Glomerular visceral epithelial cell (primary cell): ENCODE results near the gene CRLF3.
"Not testable (repeated sequence)": the region's sequence is repeated elsewhere in the genome, so short reads cannot be mapped to it uniquely, and the experiment has no call there.

Experiments used
- DNase-seq: peaks from one replicate; pipeline ENCODE4 v3.0.0-alpha.2; 2016; ENCODE audit errors: extremely low spot score

The CRLF3 gene

DNA sequence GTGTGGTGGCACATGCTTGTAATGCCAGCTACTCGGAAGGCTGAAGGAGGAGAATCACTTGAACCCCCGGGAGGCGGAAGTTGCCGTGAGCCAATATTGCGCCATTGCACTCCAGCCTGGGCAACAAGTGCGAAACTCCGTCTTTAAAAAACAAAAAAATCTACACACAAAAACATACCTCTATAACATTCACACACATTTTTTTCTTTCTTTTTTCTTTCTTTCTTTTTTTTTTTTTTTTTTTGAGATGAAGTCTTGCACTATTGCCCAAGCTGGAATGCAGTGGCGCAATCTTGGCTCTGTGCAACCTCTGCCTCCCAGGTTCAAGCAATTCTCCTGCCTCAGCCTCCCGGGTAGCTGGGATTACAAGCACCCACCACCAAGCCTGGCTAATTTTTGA, 9.6 kb downstream of the CRLF3 start:
- DNase-seq, result not testable (repeated sequence)

DNA sequence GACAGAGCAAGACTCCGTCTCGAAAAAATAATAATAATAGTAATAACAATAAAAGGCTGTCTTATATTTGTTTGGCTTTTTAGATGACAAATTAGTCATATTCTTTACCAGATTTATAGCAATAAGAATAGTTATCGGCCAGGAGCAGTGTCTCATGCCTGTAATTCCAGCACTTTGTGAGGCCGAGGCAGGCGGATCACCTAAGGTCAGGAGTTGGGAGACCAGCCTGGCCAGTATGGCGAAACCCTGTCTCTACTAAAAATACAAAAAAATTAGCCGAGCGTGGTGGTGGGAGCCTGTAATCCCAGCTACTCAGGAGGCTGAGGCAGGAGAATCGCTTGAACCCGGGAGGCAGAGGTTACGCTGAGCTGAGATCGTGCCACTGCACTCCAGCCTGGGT, 10.3 kb downstream of the CRLF3 start:
- DNase-seq, result not testable (repeated sequence)

DNA sequence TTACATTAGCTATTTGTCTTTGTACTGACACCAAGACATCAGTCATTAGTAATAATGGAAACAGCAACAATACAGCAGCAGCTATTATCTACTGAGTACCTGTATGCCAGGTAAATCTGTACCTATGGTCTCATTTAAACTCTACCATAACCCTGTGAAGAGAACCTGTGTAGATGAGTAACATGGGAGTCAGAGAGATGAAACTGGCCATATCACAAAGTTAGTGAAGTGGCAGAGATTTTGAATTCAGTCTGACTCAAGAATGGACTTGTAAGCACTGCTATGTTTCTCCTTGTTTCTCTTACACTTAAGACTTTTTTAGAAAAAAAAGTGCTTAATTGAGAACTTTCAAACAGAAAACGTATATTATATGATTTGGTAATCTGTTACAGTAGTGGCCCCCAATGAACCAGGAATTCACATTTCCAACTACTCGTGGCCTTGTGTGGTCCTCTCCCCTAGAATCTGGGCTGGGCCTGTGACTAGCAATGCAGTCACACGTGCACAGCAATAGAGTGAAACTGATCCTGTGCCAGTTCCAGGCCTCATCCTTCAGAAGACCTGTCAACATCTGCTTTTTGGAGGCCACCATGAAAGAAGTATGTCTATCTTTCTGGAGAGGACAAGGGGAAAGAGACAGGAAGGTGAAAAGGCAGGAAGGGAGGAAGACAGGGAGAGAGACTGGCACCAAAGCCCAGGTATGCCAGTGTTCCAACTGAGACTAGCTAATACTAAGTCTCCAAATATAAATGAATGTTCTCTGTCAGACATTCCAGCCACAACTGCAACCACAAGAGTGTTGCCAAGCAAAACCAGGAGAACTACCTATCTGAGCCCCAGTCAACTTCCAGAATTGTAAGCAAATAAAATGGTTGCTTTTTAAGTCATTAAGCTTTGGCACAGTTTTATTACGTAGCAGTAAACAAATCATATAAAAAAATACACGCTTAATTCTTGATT, 12.0 kb downstream of the CRLF3 start:
- DNase-seq, result peak; percentile 43

GRCh38 chr17:30809867-30810266, 14.6 kb downstream of the CRLF3 start:
- no peak for DNase-seq

DNA sequence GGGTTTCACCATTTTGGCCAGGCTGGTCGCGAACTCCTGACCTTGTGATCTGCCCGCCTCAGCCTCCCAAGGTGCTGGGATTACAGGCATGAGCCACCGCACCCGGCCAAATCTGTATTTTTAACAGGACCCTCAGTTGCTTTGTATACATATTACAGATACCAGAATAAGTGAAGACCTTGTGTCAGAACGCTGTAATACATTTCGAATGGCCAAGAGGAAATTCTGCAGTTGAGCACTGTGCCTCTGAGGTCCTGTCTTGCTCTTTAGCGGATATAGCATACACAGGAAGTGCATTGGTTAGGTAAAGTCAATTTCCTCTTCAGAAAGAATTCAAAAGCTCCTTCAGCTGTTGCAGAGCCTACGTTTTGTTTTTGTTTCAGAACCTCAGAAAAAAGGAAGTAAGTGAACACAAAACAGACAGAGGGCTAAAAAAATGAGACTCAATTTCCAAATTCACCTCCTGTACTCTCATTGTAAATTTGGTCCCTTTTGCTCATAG, 15.7 kb downstream of the CRLF3 start:
- no peak for DNase-seq

DNA sequence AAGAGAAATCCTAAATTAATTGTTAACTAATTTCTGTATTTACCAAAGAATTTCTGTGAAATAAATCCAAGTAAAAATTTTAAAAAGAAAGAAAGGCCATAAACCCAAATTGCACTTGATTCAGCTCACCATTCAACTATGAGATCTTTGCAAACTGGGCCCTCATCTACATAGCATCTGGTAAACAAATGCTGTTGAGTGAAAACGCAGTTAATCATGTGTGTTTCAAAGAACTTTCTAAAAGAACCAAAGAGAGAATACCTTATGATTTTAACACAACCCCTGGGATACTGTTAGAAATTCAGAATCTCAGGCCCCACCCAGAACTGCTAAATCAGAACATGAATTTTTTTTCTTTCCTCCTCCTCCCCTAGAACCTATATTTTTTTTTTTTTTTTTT, 16.6 kb downstream of the CRLF3 start:
- DNase-seq, result no peak

GRCh38 chr17:30805944-30806456, 18.5 kb downstream of the CRLF3 start:
- DNase-seq, result no peak

DNA sequence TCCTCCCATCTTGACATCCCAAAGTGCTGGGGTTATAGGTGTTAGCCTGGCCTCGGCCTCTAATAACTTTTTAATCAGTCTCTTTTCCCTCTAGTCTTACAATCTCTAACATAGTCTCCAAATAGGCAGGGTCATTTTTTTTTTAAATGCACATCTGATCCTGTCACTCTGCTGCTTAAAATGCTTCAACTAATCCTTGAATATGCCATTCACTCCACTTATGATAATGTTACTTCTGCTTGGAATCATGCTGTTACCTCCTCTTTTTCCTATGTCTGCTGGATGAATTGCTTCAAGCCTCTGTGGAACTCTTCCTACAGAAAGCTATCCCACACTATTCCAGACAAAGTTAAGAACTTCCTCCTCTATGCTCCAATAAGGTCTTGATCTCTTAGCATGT, 22.8 kb downstream of the CRLF3 start:
- no peak for DNase-seq

DNA sequence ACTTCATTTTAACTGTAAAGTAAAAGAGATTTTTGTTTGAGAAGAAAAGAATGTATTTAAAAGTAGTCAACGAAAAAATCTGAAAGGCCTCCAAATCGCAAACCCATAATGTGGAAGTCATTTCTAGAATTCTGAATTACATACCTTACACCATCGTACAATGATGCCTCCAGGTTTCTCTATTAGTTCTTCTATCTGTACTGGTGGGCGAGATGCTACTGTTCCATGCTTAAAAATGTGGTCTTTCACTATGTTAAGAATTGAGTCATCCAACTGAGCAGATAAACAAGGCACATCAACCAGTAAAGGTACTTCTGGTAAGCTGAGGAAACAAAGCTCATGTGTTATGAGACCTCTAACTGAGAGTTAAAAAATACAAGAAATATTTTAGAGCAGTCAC, 28.5 kb downstream of the CRLF3 start:
- no peak for DNase-seq

GRCh38 chr17:30794372-30794771, 30.1 kb downstream of the CRLF3 start:
- no peak for DNase-seq

DNA sequence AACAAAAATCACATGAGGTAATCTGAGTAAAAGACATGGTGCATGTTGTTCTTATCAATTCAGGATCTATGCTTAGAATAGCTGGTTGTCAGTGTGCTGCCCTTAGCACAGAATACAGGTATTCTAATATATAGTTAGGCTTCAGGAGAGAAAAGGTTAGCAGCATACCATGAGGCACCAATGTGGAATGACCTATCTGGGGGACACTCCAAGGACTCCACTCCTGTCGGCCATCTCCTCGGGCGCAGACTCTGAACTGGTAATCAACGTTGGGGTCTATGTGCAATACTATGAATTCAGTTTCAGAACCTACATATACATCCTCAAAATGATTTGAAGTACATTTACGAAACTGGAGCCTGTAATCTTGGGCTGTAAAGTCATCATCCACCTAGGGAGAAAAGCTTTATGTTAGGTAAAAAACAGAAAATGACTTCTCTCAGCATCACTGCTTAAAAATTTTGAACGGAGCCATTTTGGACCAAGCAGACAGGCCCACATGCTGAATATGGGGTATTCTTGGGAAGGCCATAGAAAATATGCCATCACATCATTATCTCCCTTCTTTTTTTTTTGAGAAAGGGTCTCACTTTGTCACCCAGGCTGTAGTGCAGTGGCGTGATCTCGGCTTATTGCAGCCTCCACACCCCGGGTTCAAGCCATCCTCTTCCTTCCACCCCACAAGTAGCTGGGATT, 31.1 kb downstream of the CRLF3 start:
- DNase-seq, result no peak

- DNase-seq, result no peak
These were observed 34.2 kb downstream of the CRLF3 start for GRCh38 chr17:30790279-30790678.

DNA sequence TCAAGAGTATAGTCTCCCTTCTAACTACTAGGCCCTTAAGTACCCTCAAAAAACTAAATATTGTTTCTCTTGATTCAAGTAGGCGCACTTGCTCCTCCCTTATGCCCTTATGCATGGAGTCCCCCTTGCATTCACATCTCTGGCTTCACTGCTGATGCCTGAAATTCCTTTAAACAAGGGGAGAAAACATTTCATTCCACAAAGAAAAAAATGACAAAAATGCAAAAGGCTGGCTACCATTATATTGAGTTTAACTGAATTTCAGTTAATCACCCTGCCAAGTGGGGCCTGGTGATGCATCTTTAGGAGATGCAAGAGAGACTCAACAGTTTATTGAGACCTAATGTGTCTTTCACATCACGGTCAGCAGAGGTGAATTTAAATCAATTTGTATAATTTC, 35.6 kb downstream of the CRLF3 start:
- no peak for DNase-seq

- no peak for DNase-seq
These were observed 42.3 kb downstream of the CRLF3 start for GRCh38 chr17:30782206-30782605.

- DNase-seq, result no peak
These were observed 44.1 kb downstream of the CRLF3 start for GRCh38 chr17:30780343-30780742.

GRCh38 chr17:30768771-30769170, 55.7 kb downstream of the CRLF3 start:
- DNase-seq, result not testable (repeated sequence)

GRCh38 chr17:30767641-30768404, 56.7 kb downstream of the CRLF3 start:
- DNase-seq, result not testable (repeated sequence)

DNA sequence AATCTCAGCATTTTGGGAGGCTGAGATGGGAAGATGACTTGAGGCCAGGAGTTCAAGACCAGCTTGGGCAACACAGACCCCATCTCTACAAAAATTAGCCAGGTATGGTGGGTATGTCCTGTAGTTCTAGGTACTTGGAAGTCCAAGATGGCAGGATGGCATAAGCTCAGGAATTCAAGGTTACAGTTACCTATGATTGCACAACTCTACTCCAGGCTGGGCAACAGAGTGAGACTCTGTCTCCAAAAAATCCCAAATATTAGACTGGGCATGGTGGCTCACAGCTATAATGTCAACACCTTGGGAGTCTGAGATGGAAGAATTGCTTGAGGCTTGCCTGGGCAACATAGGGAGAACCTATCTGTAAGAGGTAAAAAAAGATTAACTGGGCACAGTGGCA, 63.4 kb downstream of the CRLF3 start:
- DNase-seq, result no peak

- DNase-seq, result not testable (repeated sequence)
These were observed 71.2 kb downstream of the CRLF3 start for GRCh38 chr17:30753291-30753690.

DNA sequence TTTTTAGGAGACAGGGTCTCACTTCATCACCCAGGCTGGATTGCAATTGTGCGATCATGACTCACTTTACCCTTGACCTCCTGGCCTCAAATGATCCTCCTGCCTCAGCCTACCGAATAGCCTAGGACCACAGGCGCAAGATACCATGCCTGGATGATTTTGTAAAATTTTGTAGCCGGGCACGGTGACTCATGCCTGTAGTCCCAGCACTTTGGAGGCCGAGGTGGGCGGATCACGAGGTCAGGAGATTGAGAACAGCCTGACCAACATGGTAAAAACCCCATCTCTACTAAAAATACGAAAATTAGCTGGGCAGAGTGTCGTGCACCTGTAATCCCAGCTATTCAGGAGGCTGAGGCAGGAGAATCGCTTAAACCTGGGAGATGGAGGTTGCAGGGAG, 73.5 kb downstream of the CRLF3 start:
- DNase-seq, result peak; percentile 28

- DNase-seq, result not testable (repeated sequence)
These were observed 76.9 kb downstream of the CRLF3 start for GRCh38 chr17:30747621-30748020.

DNA sequence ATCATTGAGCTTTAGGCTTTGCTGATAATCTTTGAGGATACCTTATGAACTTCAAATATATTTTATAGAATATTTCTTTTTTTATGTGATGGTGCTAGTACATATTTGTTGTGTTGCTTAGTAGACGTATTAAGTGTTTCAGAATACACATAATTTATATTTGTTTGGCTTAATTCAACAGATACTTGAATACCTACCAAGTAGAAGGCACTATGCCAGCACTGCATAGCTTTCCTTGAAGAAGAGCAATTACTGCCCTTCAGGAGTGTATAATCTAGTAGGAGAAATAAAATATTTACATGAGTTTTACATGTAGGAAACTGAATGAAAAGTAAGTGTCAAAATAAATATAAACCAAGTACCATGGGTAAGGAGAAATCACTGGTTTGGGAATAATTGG, 81.8 kb downstream of the CRLF3 start:
- DNase-seq, result not testable (repeated sequence)
